Measurements from ENCODE around the gene CCDC122.

Gene CCDC122

DNA sequence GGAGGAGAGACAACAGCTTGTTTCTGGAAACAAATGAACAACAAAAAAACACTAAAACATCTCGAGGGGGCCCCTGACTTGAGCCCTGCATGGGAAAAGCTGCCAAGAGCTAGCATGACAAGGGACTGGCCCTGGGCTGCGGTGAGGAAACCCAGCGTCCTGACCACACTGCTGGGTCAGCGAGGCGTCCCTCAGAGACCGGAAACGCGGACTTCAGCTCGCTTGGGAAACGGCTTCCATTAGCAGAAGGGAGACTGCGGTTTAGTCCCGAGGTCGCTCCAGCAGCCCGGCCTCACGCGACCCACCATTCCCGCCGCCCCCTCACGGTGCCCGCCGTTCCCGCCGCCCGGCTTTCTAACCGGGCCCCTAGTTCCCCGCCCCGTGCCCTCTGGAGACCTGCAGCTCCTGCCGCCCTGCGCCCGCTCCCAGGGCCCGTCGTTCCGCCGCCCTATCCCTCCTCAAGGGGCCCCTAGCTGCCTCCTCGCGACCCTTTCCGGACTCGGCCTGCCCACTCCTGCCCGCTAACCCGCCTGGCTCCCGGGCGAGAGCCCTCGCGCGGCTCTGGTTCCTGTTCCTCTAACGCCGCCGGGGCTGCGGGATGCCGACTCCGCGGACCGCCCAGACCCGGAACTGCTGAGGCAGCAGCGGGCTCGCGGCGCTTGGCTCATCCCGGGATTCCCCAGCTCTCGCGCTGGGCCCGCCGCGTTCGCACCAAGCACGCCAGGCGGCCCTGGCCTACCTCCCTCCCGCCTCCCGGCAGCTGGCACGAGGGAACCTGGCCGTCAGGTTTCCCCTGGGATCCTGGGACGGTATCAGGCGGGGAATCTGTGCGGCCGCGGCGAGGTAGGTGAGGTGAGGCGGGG, at the start of gene CCDC122:
Gene CCDC122 (minus strand): TSS at position 849 of the 863 bp plus-strand sequence. CDS start 10,364 bp downstream, outside the sequence.
- DNase-seq (ENCODE audit: low read depth): peak; percentile 86

DNA sequence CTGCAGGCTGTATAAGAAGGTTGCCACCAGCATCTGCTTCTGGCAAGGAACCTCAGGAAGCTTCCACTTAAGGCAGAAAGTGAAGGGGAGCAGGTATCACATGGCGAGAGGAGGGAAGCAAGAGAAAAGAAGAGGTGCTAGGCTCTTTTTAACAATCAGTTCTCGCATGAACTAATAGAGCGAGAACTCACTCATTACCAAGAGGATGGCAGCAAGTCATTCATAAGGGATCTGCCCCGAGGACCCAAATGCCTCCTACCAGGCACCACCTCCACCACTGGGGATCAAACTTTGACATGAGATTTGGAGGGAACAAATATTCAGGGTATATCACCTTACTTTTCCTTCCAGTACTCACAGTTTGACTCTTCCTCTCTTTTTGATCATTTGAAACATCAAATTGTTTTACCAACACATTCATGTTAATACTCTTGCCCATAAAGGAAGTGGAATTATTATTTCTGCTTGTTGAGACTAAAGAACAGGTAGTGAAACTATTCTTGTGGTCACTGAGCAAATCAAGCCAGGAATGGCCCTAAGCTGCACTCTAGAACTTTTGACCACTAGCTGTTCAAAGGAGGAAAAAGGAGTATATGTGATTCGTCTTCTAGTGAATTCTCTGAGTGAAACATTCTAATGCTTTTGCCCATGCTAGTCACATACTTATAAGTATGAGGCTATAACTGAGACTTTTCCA, 45.2 kb upstream of the CCDC122 start:
- DNase-seq (ENCODE audit: low read depth): no peak

DNA sequence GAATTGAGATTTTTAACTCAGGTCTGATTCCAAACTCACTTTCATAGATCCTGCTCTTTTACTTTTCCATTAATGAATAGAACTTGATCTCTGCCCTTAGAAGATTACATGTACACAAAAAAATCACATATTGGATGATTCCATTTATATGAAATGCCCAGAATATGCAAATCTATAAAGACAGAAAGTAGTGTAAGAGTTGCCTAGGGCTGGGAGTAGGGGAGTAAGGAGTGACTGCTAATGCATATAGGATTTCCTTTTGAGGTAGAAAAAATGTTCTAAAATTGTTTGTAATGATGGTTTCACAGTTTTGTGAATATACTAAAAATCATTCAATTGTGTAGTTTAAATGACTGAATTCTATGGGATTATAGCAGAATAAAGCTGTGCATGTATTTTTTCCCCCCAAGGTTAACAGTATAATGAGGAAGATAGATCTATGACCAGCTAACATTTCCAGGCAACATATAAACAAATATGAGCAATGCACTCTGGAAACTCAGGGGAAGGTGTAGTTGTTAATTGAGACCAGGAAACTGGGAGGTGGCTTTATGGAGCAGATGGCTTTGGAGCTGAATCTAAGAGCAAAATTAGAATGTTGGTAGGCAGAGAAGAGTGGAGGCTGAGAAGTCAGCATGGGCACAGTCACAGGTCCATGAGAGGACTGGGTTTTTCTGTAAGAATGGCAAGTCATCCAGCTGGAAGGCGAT, 41.6 kb upstream of the CCDC122 start:
- no peak for DNase-seq (ENCODE audit: low read depth)

- no peak for DNase-seq (ENCODE audit: low read depth)
Observed at GRCh38 chr13:43918636-43919035, 39.1 kb upstream of the CCDC122 start.

GRCh38 chr13:43916828-43917227, 37.3 kb upstream of the CCDC122 start:
- no peak for DNase-seq (ENCODE audit: low read depth)

DNA sequence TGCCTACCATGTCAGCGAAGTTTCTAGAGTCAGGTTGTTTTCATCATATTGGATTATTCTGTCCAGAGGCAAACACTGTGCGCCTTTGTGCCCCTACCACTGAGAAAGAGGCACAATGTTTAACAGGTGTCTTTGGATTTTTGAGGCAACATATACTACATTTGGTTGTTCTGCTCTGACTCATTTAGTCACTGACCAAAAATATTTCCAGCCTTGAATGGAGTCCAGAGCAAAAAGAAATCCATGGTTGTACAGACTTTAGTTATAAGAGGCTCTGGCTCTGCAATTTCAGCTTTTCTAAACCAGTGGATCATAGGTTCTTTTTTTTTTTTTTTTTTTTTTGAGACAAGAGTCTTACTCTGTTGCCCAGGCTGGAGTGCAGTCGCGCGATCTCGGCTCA, 35.9 kb upstream of the CCDC122 start:
- DNase-seq (ENCODE audit: low read depth): no peak

- no peak for DNase-seq (ENCODE audit: low read depth)
Observed at GRCh38 chr13:43911871-43912270, 32.3 kb upstream of the CCDC122 start.

GRCh38 chr13:43911278-43911677, 31.7 kb upstream of the CCDC122 start:
- DNase-seq (ENCODE audit: low read depth): no peak

DNA sequence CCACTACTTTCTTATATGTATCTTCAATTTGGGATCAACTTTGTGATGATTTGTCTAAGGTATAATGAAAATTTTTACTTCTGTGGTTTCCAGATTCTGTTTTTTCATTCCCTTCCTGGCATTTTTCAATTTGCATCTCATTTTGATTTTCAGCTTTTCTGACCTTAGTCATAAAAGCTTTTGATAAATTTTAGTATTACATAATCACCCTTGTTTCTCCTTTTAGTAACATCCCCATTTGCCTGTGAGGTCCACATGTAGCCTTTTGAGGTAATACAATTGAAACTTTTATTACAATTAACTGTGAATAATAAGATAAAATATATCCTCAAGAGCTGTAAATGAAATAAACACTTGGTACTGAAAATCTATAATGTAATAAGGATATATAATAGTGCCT, 31.3 kb upstream of the CCDC122 start:
- no peak for DNase-seq (ENCODE audit: low read depth)

DNA sequence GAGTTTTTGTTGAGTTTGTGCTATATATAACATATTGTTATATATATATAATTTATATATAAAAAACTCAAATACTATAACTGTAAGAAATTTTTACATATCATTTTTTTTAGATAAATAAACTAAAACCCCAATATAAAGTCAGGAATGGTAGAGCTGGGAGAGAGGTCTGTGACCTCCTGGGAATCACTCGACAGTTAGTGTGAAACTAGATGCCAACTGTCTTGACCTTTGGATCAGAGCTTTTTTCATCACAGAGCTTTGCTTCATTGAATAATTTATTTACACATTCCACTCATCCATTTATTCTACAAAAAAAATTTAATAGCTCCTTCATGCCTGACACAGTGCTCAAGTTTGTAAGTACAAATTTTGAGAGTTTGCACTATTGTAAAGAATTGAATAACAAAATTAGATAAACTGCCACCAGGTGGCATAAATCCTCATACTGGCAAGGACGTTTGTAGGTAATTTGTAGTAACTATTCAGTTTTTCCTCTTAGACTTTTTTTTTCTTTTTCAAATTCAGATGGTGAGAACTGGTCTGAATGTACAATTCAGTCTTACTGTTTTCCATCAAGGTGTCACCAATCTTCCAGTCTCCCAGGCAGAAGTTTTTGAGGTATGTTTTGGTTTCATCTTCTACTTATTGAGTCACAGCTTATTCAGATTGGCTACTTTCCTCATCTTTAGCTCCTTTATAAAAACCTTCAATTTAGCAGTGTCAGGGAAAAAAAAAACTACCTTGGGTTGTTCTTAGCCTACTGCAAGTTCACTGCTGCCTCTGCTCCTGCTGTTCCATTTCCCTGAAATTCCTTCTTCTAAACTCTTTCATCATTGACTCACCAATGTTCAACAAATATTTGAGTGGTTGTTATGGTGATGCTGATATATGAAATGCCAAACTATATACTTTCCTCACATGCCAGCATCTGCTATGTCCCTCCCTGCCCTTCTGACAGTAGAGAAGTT, 28.9 kb upstream of the CCDC122 start:
- DNase-seq (ENCODE audit: low read depth): peak; percentile 47

DNA sequence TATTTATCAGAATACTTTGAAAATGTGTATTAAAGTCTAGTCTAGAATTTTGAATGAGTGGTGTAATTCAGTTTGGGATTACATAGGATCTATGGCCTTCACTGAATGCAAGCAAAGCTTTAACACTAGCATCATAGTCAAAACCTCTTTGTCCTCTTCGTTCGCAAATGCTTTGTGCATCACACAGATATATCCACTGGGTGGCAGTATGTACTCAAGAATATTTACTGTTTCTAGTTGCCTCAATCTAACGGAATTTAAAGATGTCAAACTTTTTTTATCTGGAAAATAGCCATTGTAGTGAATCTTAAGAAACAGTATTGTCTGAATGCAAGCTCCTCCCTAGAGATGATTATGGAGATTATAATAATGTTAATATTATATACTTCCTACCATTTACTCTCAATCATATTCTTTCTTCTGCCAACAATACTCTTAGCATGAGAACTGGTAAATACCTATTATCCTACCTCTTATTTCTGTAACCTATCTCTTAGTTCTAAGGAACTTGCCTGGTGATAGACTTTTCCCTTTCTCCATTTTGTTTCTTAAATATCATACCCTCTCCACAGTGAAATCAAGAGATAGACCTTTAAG, 26.0 kb upstream of the CCDC122 start:
- DNase-seq (ENCODE audit: low read depth): peak; percentile 64

DNA sequence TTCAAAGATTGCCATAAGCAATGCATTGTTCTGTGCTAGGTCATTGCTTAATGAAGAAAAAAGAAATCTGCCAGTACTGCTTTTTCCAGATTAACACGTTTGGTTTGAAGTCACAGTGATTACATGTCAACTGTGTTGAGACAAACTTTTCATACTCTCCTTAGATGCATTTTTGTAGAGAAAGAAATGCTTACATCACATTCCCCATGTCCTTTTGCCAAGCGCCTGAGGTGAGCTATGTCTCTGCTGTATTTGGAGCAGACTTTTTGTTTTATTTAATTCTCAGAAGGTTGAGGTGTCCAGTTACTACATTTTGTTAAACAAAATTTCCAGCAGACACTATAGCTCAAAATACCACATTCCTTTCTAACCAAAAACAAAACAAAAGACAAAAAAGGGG, 16.4 kb upstream of the CCDC122 start:
- DNase-seq (ENCODE audit: low read depth): peak; percentile 69

GRCh38 chr13:43894438-43894837, 14.9 kb upstream of the CCDC122 start:
- DNase-seq (ENCODE audit: low read depth): no peak

DNA sequence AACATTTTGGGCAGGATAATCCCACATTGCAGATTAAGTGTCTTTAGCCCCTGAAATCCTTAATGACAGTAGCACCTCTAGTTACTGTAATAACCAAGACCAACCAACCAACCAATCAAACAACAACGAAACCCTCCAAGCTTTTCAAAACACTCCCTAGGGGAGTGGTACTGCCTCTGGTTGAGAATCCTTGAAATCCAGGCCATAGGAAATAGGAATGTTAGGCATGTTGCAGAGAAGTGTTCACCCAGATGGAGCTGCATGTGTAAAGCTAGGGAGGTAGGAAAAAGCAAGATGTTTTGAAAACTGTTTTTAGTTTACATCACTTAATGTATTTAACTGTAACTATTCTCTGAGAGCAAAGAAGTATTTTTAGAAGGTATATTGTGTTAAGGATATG, 4.7 kb upstream of the CCDC122 start:
- no peak for DNase-seq (ENCODE audit: low read depth)

DNA sequence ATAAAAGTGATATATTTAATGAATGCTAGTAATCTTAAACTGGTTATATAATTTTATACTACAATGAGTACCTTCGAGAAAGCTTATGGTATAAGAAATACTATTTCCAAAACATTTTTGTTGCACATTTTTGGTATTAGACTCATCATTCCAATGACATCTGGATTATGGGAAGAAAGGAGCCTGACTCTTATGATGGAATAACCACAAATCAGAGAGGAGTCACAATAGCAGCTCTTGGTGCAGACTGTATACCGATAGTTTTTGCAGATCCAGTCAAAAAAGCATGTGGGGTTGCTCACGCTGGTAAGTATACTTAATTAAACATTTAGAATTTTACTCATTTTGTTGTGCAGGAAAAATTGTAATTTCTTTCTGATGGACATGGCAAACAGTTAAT, 4.1 kb upstream of the CCDC122 start:
- no peak for DNase-seq (ENCODE audit: low read depth)

GRCh38 chr13:43881580-43881979, 2.0 kb upstream of the CCDC122 start:
- DNase-seq (ENCODE audit: low read depth): no peak

- peak; percentile 65 for DNase-seq (ENCODE audit: low read depth)
Observed at GRCh38 chr13:43880926-43881325, 1.4 kb upstream of the CCDC122 start.

DNA sequence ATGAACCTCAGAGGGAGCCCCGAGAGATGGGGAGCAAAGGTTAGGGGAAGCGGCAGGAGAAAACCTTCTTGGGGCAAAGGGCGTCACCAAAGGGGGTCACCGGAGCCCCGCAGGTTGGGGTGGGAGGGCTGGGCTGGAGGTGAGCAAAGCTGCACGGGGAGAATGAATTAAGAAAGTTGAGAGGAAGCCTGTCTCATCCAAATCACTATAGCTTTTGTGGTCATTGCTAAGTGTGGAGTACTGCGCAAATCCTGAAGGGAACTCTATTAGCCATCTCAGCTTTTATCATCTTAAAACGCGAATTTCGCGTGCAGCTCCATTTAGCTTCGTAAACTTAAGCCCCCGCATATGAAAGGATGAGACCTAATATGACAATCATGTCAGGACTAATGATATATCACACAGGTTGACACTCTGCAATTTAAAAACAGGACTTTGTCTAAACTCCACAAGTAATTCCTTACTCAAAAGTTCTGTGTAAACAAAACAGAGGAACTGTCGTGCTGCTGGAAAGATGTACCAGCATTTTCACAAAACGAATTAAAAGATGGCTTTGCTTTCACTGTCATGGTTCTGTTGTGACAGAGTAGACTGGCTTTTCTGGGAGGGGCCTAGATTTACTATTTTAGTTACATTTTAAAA, 795 bp upstream of the CCDC122 start:
- no peak for DNase-seq (ENCODE audit: low read depth)

- no peak for DNase-seq (ENCODE audit: low read depth)
Observed at GRCh38 chr13:43879755-43880181, 228 bp upstream of the CCDC122 start, which contains the start of gene LACC1. TSS of gene LACC1 (plus strand) at chr13:43879904. CDS start at chr13:43880986, 1,082 bp downstream.

- no peak for DNase-seq (ENCODE audit: low read depth)
Observed at GRCh38 chr13:43877766-43878165, 1.8 kb downstream of the CCDC122 start.
